Measurements from ENCODE around the gene HOXA5. TPM values are rescaled to one million over a fixed set of nuclear protein-coding genes. Genes with fewer than 3 reads are reported as not detected.

The HOXA5 gene
- total and polyA plus RNA-seq, 10 of the 15 experiments (the other 5 are each of a cell fraction or from before 2014, with no cell fraction given), result 0.05 to 0.13 TPM; not detected in 8

DNA sequence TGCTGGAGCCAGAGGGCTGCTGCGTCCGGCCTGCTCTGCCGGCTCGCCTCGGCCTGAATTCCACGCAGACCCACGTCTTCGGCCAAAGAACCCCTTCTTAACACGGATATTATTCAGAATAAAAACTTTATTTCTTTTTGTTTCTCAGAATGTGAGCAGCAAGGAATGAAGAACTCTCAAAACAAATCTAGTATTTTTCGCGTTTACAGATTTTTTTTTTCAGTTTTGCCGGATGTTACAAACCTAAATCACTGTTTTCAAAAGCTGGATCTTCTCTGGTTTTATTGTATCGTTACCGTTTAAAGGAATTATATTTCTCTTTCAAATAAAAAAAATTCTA lies 36.6 kb downstream of the HOXA5 start (continued):
- no peak for TF ChIP-seq RELB (IDR thresholded peaks at IDR 0.05; ENCODE audit: low read depth)
- TF ChIP-seq, protein P1, sequence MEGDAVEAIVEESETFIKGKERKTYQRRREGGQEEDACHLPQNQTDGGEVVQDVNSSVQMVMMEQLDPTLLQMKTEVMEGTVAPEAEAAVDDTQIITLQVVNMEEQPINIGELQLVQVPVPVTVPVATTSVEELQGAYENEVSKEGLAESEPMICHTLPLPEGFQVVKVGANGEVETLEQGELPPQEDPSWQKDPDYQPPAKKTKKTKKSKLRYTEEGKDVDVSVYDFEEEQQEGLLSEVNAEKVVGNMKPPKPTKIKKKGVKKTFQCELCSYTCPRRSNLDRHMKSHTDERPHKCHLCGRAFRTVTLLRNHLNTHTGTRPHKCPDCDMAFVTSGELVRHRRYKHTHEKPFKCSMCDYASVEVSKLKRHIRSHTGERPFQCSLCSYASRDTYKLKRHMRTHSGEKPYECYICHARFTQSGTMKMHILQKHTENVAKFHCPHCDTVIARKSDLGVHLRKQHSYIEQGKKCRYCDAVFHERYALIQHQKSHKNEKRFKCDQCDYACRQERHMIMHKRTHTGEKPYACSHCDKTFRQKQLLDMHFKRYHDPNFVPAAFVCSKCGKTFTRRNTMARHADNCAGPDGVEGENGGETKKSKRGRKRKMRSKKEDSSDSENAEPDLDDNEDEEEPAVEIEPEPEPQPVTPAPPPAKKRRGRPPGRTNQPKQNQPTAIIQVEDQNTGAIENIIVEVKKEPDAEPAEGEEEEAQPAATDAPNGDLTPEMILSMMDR (IDR thresholded peaks at IDR 0.05 in 2 of 3, conservative IDR thresholded peaks at IDR 0.05 in 1 of 3; ENCODE audit: control insufficient read depth in 2 of 3, extremely low read depth in 1 of 3, insufficient read depth in 1 of 3, low read depth in 3 of 3, low read length in 3 of 3), result no peak
- no peak for TF ChIP-seq HCFC1 (IDR thresholded peaks at IDR 0.05; ENCODE audit: low read length)
- no peak for TF ChIP-seq BCL11A (IDR thresholded peaks at IDR 0.05; ENCODE audit: low read depth, low read length)
- no peak for TF ChIP-seq PBX3 (IDR thresholded peaks at IDR 0.05; ENCODE audit: insufficient replicate concordance, low read depth, low read length)
- TF ChIP-seq CHD1 (IDR thresholded peaks at IDR 0.05; ENCODE audit: low read depth, low read length), result no peak

DNA sequence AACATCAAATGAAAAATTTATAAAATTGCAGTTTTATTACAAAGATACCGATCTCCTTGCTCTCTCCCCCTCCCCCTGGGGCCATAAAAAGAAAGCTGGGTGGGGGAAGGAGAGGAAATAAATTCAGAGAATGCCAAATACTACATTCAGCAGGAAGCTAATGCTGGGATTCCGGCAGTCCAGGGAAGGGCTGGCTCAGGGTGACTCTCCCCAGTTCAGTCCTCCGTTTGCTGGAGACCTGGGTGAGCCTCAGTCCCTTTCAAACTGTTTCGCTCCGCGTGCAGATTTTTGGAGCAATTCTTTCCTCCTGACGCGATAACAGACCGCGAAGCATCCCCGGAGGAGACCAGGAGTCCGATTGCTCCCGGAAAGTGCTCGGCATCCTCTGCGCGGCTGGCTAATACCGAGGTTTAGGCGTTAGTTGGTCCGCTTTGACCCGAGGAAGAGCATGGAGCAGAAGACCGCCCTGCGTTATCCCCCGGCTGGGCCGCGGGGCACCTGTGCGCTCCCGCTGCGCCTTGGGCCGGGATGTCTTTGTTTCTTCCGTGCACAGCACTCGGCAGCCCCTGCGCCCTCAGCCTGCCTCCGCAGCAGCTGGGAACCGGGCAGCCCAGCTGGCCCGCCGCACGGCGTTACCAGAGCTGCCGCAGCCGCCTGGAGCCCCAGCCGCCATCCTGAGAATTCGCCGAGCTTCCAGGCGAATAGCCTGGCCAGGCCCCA lies 37.1 kb downstream of the HOXA5 start:
- H3K9ac ChIP-seq (ENCODE audit: control insufficient read depth, insufficient read depth, low read length), result no peak overlapping the region
- no TSS peak for BruUV-seq (replicated peaks)
- POLR2A ChIA-PET, result no interaction called here

More for the DNA sequence above, 37.1 kb downstream of the HOXA5 start:
- Histone ChIP-seq H4K20me1 (ENCODE audit: control insufficient read depth, insufficient read depth) (no peaks in the 10 kb centered on the region), H3K79me2 (ENCODE audit: control insufficient read depth, insufficient read depth, low read length) (no peaks in the 10 kb centered on the region), H3K27ac (ENCODE audit: control insufficient read depth, insufficient read depth) (no peak overlapping the region), H3K36me3 (ENCODE audit: control insufficient read depth in 2 of 2, insufficient read depth in 2 of 2, low read length in 1 of 2) (no peaks in the 10 kb centered on the region), H2AFZ (ENCODE audit: control insufficient read depth, low read depth, low read length) (no peak overlapping the region), H3K4me2 (ENCODE audit: control insufficient read depth, insufficient read depth) (no peak overlapping the region), H3K27me3 (replicated peaks in 1 of 2; ENCODE audit: control insufficient read depth in 2 of 2, insufficient read depth in 2 of 2, low read length in 1 of 2) (peaks cover 4% of the 10 kb centered on the region in 2 experiments), H3K4me3 (no peak overlapping the region), H3K4me1 (ENCODE audit: control insufficient read depth, insufficient read depth, low read length) (no peaks in the 10 kb centered on the region), H3K9me3 (replicated peaks; ENCODE audit: control insufficient read depth, insufficient read depth, low read length) (no peaks in the 10 kb centered on the region; the same call in 2 of the 3 replicates)
- ATAC-seq (no peak), FAIRE-seq (no peak), DNase-seq (ENCODE audit: low read depth, low spot score) (no peak)
- SMC1A ChIA-PET (ENCODE audit: uncharacterized antibody, unreplicated experiment), result interaction anchor here (1.2 to 1.3 kb wide), 2 partner anchors 22 to 44 kb away, joined by 4 read pairs; no protein-coding TSS in a partner anchor
- no peak for TF ChIP-seq ZBED1 (IDR thresholded peaks at IDR 0.05; ENCODE audit: borderline replicate concordance)
- no peak for TF ChIP-seq SMC3 (IDR thresholded peaks at IDR 0.05; ENCODE audit: borderline replicate concordance, low read length)
- TF ChIP-seq PAX5 (IDR thresholded peaks at IDR 0.05; ENCODE audit: borderline replicate concordance, low read depth, low read length), result no peak
- no peak for TF ChIP-seq STAT3 (IDR thresholded peaks at IDR 0.05; ENCODE audit: low read depth, low read length)
- no peak for TF ChIP-seq SREBF1 (IDR thresholded peaks at IDR 0.05; ENCODE audit: low read length)
- no peak for TF ChIP-seq SMARCA5 (IDR thresholded peaks at IDR 0.05)
- TF ChIP-seq MYB (IDR thresholded peaks at IDR 0.05; ENCODE audit: borderline replicate concordance, low read depth, low read length), result no peak
- no peak for TF ChIP-seq FOXM1 (IDR thresholded peaks at IDR 0.05; ENCODE audit: low read depth, low read length)
- TF ChIP-seq SUPT20H (IDR thresholded peaks at IDR 0.05; ENCODE audit: borderline replicate concordance, control insufficient read depth, low read depth, low read length), result no peak
- TF ChIP-seq EED (IDR thresholded peaks at IDR 0.05; ENCODE audit: low read depth), result no peak
- no peak for TF ChIP-seq CREB1 (IDR thresholded peaks at IDR 0.05; ENCODE audit: low read depth)
- no peak for TF ChIP-seq IRF4 (IDR thresholded peaks at IDR 0.05; ENCODE audit: low read depth, low read length)
- TF ChIP-seq PBX3 (IDR thresholded peaks at IDR 0.05; ENCODE audit: insufficient replicate concordance, low read depth, low read length), result no peak
- RAD21 ChIA-PET (ENCODE audit: unreplicated experiment), result no interaction called here
- intact Hi-C loops (cut with micrococcal nuclease; ENCODE audit: unreplicated experiment) (no loop called here), in situ Hi-C loops (cut with MboI) (no loop called here)
- WGBS (ENCODE audit: insufficient coverage, insufficient replicate concordance, low lambda C conversion rate, missing lambda C conversion rate), result 88% methylated on average over 44 of the region's 44 CpGs
- CTCF ChIA-PET, result interaction anchor here (1.3 kb wide), 1 partner anchor 10 kb away, joined by 3 read pairs; no protein-coding TSS in a partner anchor
